BJ (cell line): ENCODE data around the gene COG5. TPM values are rescaled to one million over a fixed set of nuclear protein-coding genes. Genes with fewer than 3 reads are reported as not detected.

ENCODE experiments used
- CTCF ChIA-PET: fragments of 350-600 bp; formaldehyde crosslinking; extraction: SDS; loops from one replicate; lab custom pipeline; 2021; ENCODE audit warnings: antibody characterized with exemption, inconsistent platforms; lab: Yijun Ruan, JAX
- POLR2A ChIA-PET: fragments of 300-600 bp; sonication (Branson Sonifier 250); formaldehyde crosslinking; extraction: SDS; loops from one replicate; lab custom pipeline; 2021; ENCODE audit warnings: antibody characterized with exemption; lab: Charles Lee
- DNase-seq: peaks from one replicate; pipeline ENCODE4 v3.0.0-alpha.2; 2011; ENCODE audit warnings: low read depth
- H3K27me3 ChIP-seq: 2 replicates; pipeline ENCODE4 v1.6.0; 2011; ENCODE audit warnings: low read length; ENCODE audit not compliant: control insufficient read depth, insufficient read depth
- H3K36me3 ChIP-seq: 2 replicates; pipeline ENCODE4 v1.5.1; 2011; ENCODE audit warnings: low read length; ENCODE audit not compliant: control insufficient read depth, insufficient read depth
- H3K4me3 ChIP-seq: 2 replicates; pipeline ENCODE4 v1.5.1; 2011; ENCODE audit warnings: low read depth, mild to moderate bottlenecking, control low read depth, low read length
- CTCF ChIP-seq: IDR thresholded peaks from 2 replicates; pipeline ENCODE4 v1.5.1; 2011; ENCODE audit warnings: low read depth, mild to moderate bottlenecking, control low read depth, inconsistent platforms, low read length, moderate library complexity; ENCODE audit not compliant: insufficient read depth
- polyA plus RNA-seq: library from polyadenylated mRNA; depleted of rRNA; stranded (reverse); fragments of >200 nt; gene quantifications from 2 replicates; pipeline ENCODE4 v1.2.3, GENCODE V29; 2011

Gene COG5
- polyA plus RNA-seq, 1 experiment: 20.5 TPM

GRCh38 chr7:107186240-107186639 is 377.5 kb downstream of the COG5 start:
- ChIA-PET POLR2A (no interaction called here), CTCF (no interaction called here)
- Histone ChIP-seq H3K27me3 (no peaks in the 10 kb centered on the region), H3K36me3 (peaks cover 8% of the 10 kb centered on the region), H3K4me3 (no peak overlapping the region)
- DNase-seq: no peak
- no peak for TF ChIP-seq CTCF

- POLR2A ChIA-PET: no interaction called here
- DNase-seq: no peak
Observed at GRCh38 chr7:107185716-107186115, 378.0 kb downstream of the COG5 start.

GRCh38 chr7:107181172-107181571 is 382.5 kb downstream of the COG5 start:
- no peak for DNase-seq
- H3K4me3 ChIP-seq: no peak overlapping the region
- no peak for TF ChIP-seq CTCF
- no peaks in the 10 kb centered on the region for H3K27me3 ChIP-seq
- POLR2A ChIA-PET: interaction anchor here (0.5 kb wide), 1 partner anchor 187 kb away, joined by 4 read pairs; no protein-coding TSS in a partner anchor
- no peaks in the 10 kb centered on the region; the same call in 1 of the 2 replicates for H3K36me3 ChIP-seq
- CTCF ChIA-PET: interaction anchor here (0.6 to 1.0 kb wide), 2 partner anchors 13 to 414 kb away, joined by 3 read pairs; no protein-coding TSS in a partner anchor

More at GRCh38 chr7:107185716-107186115, 378.0 kb downstream of the COG5 start:
- H3K4me3 ChIP-seq: no peak overlapping the region
- no peak for TF ChIP-seq CTCF
- peaks cover 7% of the 10 kb centered on the region for H3K36me3 ChIP-seq
- CTCF ChIA-PET: no interaction called here
- H3K27me3 ChIP-seq: no peaks in the 10 kb centered on the region

- no peak for DNase-seq
- no peaks in the 10 kb centered on the region; the same call in 1 of the 2 replicates for H3K36me3 ChIP-seq
- POLR2A ChIA-PET: interaction anchor here (0.5 kb wide), 1 partner anchor 186 kb away, joined by 4 read pairs; no protein-coding TSS in a partner anchor
- no peaks in the 10 kb centered on the region for H3K27me3 ChIP-seq
- CTCF ChIA-PET: interaction anchor here (0.9 to 1.0 kb wide), 3 partner anchors 11 to 25 kb away, joined by 3 to 4 read pairs (median 3); no protein-coding TSS in a partner anchor
- no peak for TF ChIP-seq CTCF
- H3K4me3 ChIP-seq: no peak overlapping the region
Observed at GRCh38 chr7:107180378-107180777, 383.3 kb downstream of the COG5 start.

- DNase-seq: no peak
- CTCF ChIA-PET: interaction anchor here (0.9 kb wide), 2 partner anchors 11 to 26 kb away, joined by 3 to 4 read pairs; no protein-coding TSS in a partner anchor
- TF ChIP-seq CTCF: no peak
- H3K36me3 ChIP-seq: no peaks in the 10 kb centered on the region; the same call in 1 of the 2 replicates
- H3K4me3 ChIP-seq: no peak overlapping the region
- no peaks in the 10 kb centered on the region for H3K27me3 ChIP-seq
- POLR2A ChIA-PET: no interaction called here
Observed at GRCh38 chr7:107179326-107180164, 384.2 kb downstream of the COG5 start.
